Transverse colon (tissue), 4 donors: Measurements from ENCODE around the gene PLTP.

ENCODE experiments used
- EP300 ChIP-seq: sonication (generic); formaldehyde crosslinking; IDR thresholded peaks from one replicate; pipeline ENCODE4 v1.6.1; 2017; ENCODE audit warnings: antibody characterized with exemption, low read depth
- POLR2A ChIP-seq: fragments of 450-650 bp; IDR thresholded peaks from one replicate; pipeline ENCODE4 v1.6.1; 2016; ENCODE audit warnings: antibody characterized with exemption, mild to moderate bottlenecking, moderate library complexity
- POLR2AphosphoS5 ChIP-seq, 3 donors: sonication (generic); formaldehyde crosslinking; IDR thresholded peaks; one replicate each; pipeline ENCODE4 v1.6.1; 2016; ENCODE audit warnings: antibody characterized with exemption in 3 of 3
- TF ChIP-seq, protein P1 (sequence below), 5 experiments: fragments of 200-600 bp in 3 of 5; fragments of 450-650 bp in 2 of 5; sonication (generic) in 3 of 5; IDR thresholded peaks; 1 replicate in 2 of 5; 2 replicates in 3 of 5; pipeline ENCODE4 v1.5.1; 2016 to 2017; ENCODE audit warnings: antibody characterized with exemption in 5 of 5, inconsistent platforms in 3 of 5, mild to moderate bottlenecking in 2 of 5, moderate library complexity in 1 of 5

DNA sequence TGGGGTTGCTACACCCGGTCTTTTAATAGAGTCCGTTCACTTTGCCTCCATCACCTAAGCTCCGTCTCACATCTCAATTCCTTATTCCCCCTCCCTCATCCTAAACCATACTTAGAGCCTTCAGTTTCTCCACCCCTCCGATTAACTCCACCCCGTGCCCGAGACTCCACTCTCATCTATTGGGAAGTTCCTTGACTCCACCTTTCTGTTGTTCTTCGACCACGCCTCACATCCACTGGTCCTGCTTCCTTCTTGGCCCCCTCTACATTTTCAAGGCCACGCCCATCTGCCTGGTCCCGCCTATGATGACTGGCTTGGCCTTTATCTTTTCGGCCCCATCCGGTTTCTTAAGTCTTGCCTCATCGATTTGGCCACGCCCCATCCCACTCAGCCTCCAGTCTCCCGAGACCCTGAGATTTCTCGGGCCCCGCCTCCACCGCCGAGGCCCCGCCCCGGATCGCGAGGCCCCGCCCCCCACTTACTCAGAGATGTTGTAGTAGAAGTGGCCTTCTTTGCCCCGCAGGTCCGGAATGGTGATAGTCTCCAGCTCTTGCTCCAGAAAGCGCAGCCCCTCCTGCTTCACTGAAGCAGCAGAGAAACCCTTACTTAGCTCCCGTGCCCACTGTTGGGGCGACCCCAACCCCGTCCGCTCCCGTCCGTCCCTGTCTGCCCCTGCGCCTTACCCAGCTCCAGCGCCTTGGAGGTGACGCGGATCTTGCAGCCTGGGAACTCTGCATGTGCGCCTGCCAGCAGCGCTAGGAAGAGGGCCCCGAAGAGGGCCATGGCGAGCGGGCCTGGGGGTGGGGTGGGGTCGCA lies 1.1 kb downstream of the PLTP start:
- TF ChIP-seq POLR2A, result peak; percentile 63
- TF ChIP-seq, protein P1, sequence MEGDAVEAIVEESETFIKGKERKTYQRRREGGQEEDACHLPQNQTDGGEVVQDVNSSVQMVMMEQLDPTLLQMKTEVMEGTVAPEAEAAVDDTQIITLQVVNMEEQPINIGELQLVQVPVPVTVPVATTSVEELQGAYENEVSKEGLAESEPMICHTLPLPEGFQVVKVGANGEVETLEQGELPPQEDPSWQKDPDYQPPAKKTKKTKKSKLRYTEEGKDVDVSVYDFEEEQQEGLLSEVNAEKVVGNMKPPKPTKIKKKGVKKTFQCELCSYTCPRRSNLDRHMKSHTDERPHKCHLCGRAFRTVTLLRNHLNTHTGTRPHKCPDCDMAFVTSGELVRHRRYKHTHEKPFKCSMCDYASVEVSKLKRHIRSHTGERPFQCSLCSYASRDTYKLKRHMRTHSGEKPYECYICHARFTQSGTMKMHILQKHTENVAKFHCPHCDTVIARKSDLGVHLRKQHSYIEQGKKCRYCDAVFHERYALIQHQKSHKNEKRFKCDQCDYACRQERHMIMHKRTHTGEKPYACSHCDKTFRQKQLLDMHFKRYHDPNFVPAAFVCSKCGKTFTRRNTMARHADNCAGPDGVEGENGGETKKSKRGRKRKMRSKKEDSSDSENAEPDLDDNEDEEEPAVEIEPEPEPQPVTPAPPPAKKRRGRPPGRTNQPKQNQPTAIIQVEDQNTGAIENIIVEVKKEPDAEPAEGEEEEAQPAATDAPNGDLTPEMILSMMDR (IDR thresholded peaks at IDR 0.05), result no peak
- TF ChIP-seq POLR2AphosphoS5 (IDR thresholded peaks at IDR 0.05), result peak; percentile 85 to 92 (median 86)
- no peak for TF ChIP-seq EP300
